ENCODE data around the gene ZNF609.
A peak's percentile ranks its signal among the peaks of the same experiment; 100 is the strongest.

The ZNF609 gene

GRCh38 chr15:64459066-64459781 lies 1.2 kb upstream of the ZNF609 start:
- Mint-ChIP-seq H3K27ac (peak overlapping the region; percentile 91 to 95 (median 91)), H3K9me3 (no peaks in the 10 kb centered on the region), H3K36me3 (ENCODE audit: low read depth) (no peaks in the 10 kb centered on the region), H3K27me3 (ENCODE audit: low read depth) (no peaks in the 10 kb centered on the region), H3K4me3 (peak overlapping the region; percentile 82 to 89 (median 87)), H3K4me1 (peaks cover 71% of the 10 kb centered on the region)
- TF ChIP-seq, protein P1, sequence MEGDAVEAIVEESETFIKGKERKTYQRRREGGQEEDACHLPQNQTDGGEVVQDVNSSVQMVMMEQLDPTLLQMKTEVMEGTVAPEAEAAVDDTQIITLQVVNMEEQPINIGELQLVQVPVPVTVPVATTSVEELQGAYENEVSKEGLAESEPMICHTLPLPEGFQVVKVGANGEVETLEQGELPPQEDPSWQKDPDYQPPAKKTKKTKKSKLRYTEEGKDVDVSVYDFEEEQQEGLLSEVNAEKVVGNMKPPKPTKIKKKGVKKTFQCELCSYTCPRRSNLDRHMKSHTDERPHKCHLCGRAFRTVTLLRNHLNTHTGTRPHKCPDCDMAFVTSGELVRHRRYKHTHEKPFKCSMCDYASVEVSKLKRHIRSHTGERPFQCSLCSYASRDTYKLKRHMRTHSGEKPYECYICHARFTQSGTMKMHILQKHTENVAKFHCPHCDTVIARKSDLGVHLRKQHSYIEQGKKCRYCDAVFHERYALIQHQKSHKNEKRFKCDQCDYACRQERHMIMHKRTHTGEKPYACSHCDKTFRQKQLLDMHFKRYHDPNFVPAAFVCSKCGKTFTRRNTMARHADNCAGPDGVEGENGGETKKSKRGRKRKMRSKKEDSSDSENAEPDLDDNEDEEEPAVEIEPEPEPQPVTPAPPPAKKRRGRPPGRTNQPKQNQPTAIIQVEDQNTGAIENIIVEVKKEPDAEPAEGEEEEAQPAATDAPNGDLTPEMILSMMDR (IDR thresholded peaks at IDR 0.05; ENCODE audit: unreplicated experiment in 3 of 3), result no peak

- Mint-ChIP-seq H3K36me3 (ENCODE audit: low read depth) (peaks cover 5% of the 10 kb centered on the region), H3K9me3 (no peaks in the 10 kb centered on the region), H3K27me3 (ENCODE audit: low read depth) (no peaks in the 10 kb centered on the region), H3K27ac (peak overlapping the region; percentile 93 to 98 (median 97)), H3K4me3 (peak overlapping the region; percentile 87 to 95 (median 93)), H3K4me1 (peaks cover 69% of the 10 kb centered on the region)
- TF ChIP-seq, protein P1 (IDR thresholded peaks at IDR 0.05; ENCODE audit: unreplicated experiment in 3 of 3), result no peak
Observed at GRCh38 chr15:64460724-64461720, 644 bp downstream of the ZNF609 start.

- H3K4me1 Mint-ChIP-seq, result peaks cover 69% of the 10 kb centered on the region
- H3K27me3 Mint-ChIP-seq (ENCODE audit: low read depth), result no peaks in the 10 kb centered on the region
- TF ChIP-seq, protein P1 (IDR thresholded peaks at IDR 0.05; ENCODE audit: unreplicated experiment in 3 of 3), result no peak
- H3K36me3 Mint-ChIP-seq (ENCODE audit: low read depth), result peaks cover 5% of the 10 kb centered on the region
- peak overlapping the region; percentile 87 to 95 (median 93) for H3K4me3 Mint-ChIP-seq
- H3K27ac Mint-ChIP-seq, result peak overlapping the region; percentile 93 to 98 (median 97)
- H3K9me3 Mint-ChIP-seq, result no peaks in the 10 kb centered on the region
Observed at GRCh38 chr15:64461721-64462162, 1.4 kb downstream of the ZNF609 start.

- Mint-ChIP-seq H3K9me3 (no peaks in the 10 kb centered on the region), H3K36me3 (ENCODE audit: low read depth) (peaks cover 5% of the 10 kb centered on the region), H3K27ac (peak overlapping the region; percentile 93 to 98 (median 97)), H3K4me3 (peak overlapping the region; percentile 87 to 95 (median 93)), H3K4me1 (peaks cover 69% of the 10 kb centered on the region), H3K27me3 (ENCODE audit: low read depth) (no peaks in the 10 kb centered on the region)
- TF ChIP-seq, protein P1 (IDR thresholded peaks at IDR 0.05; ENCODE audit: unreplicated experiment in 3 of 3), result no peak
Observed at GRCh38 chr15:64462492-64462891, 2.1 kb downstream of the ZNF609 start.

GRCh38 chr15:64464276-64465005 lies 4.1 kb downstream of the ZNF609 start:
- TF ChIP-seq, protein P1 (IDR thresholded peaks at IDR 0.05; ENCODE audit: unreplicated experiment in 3 of 3), result no peak
- no peaks in the 10 kb centered on the region for H3K9me3 Mint-ChIP-seq
- H3K36me3 Mint-ChIP-seq (ENCODE audit: low read depth), result peaks cover 16% of the 10 kb centered on the region
- peak overlapping the region; percentile 46 to 67 (median 62) for H3K27ac Mint-ChIP-seq
- peaks cover 58% of the 10 kb centered on the region for H3K4me1 Mint-ChIP-seq
- no peaks in the 10 kb centered on the region for H3K27me3 Mint-ChIP-seq (ENCODE audit: low read depth)
- peak overlapping the region; percentile 17 to 47 (median 25) for H3K4me3 Mint-ChIP-seq

All from nephron (organoid).